ENCODE data around the gene BPIFB3. TPM values are rescaled to one million over a fixed set of nuclear protein-coding genes. Genes with fewer than 3 reads are reported as not detected.

The BPIFB3 gene
- total RNA-seq, 1 donor from 2014 or later, result not detected

- Mint-ChIP-seq H3K27me3 (ENCODE audit: low read depth) (peaks cover 3% of the 10 kb centered on the region), H3K9me3 (no peaks in the 10 kb centered on the region), H3K4me3 (no peak overlapping the region), H3K36me3 (no peaks in the 10 kb centered on the region), H3K27ac (no peak overlapping the region), H3K4me1 (no peaks in the 10 kb centered on the region)
- TF ChIP-seq CTCF (IDR thresholded peaks at IDR 0.05; ENCODE audit: unreplicated experiment), result no peak
- no peak for DNase-seq (ENCODE audit: low spot score in 2 of 2, unreplicated experiment in 2 of 2)
Observed at GRCh38 chr20:33062105-33062824, 8.6 kb downstream of the BPIFB3 start.

GRCh38 chr20:33062825-33063149, 9.1 kb downstream of the BPIFB3 start:
- TF ChIP-seq CTCF (IDR thresholded peaks at IDR 0.05; ENCODE audit: unreplicated experiment), result no peak
- Mint-ChIP-seq H3K36me3 (no peaks in the 10 kb centered on the region), H3K27me3 (ENCODE audit: low read depth) (peaks cover 2% of the 10 kb centered on the region), H3K9me3 (no peaks in the 10 kb centered on the region), H3K27ac (no peak overlapping the region), H3K4me1 (no peaks in the 10 kb centered on the region), H3K4me3 (no peak overlapping the region)
- no peak for DNase-seq (ENCODE audit: low spot score in 2 of 2, unreplicated experiment in 2 of 2)

GRCh38 chr20:33063271-33063670, 9.6 kb downstream of the BPIFB3 start:
- Mint-ChIP-seq H3K4me1 (no peaks in the 10 kb centered on the region), H3K36me3 (no peaks in the 10 kb centered on the region), H3K27ac (no peak overlapping the region), H3K9me3 (no peaks in the 10 kb centered on the region), H3K4me3 (no peak overlapping the region), H3K27me3 (ENCODE audit: low read depth) (peaks cover 2% of the 10 kb centered on the region)
- no peak for DNase-seq (ENCODE audit: low spot score in 2 of 2, unreplicated experiment in 2 of 2)
- no peak for TF ChIP-seq CTCF (IDR thresholded peaks at IDR 0.05; ENCODE audit: unreplicated experiment)

- Mint-ChIP-seq H3K36me3 (no peaks in the 10 kb centered on the region), H3K27me3 (ENCODE audit: low read depth) (peaks cover 9% of the 10 kb centered on the region), H3K4me3 (no peak overlapping the region), H3K9me3 (no peaks in the 10 kb centered on the region), H3K27ac (no peak overlapping the region), H3K4me1 (no peaks in the 10 kb centered on the region)
- DNase-seq (ENCODE audit: low spot score in 2 of 2, unreplicated experiment in 2 of 2), result no peak
- no peak for TF ChIP-seq CTCF (IDR thresholded peaks at IDR 0.05; ENCODE audit: unreplicated experiment)
Observed at GRCh38 chr20:33064572-33065287, 11.0 kb downstream of the BPIFB3 start.

- no peaks in the 10 kb centered on the region for H3K9me3 Mint-ChIP-seq
- peaks cover 10% of the 10 kb centered on the region for H3K27me3 Mint-ChIP-seq (ENCODE audit: low read depth)
- DNase-seq (ENCODE audit: low spot score in 2 of 2, unreplicated experiment in 2 of 2), result no peak
- H3K36me3 Mint-ChIP-seq, result no peaks in the 10 kb centered on the region
- H3K4me1 Mint-ChIP-seq, result no peaks in the 10 kb centered on the region
- no peak overlapping the region for H3K4me3 Mint-ChIP-seq
- no peak overlapping the region for H3K27ac Mint-ChIP-seq
- no peak for TF ChIP-seq CTCF (IDR thresholded peaks at IDR 0.05; ENCODE audit: unreplicated experiment)
Observed at GRCh38 chr20:33065785-33066184, 12.1 kb downstream of the BPIFB3 start.
